Spleen (tissue), 11 donors: Measurements from ENCODE around the gene ZC3H7A. TPM values are rescaled to one million over a fixed set of nuclear protein-coding genes. Genes with fewer than 3 reads are reported as not detected.

ENCODE experiments used
- DNase-seq: peaks from one replicate; pipeline ENCODE4 v3.0.0-alpha.2; 2020
- H3K27ac ChIP-seq, 8 donors: fragments of 200-600 bp; sonication (generic) in 7 of 8; 1 replicate in 4 of 8; 2 replicates in 4 of 8; pipeline versions ENCODE4 v1.5.0 to v1.8.0; 2016 to 2021; ENCODE audit warnings: inconsistent platforms in 4 of 8, mild to moderate bottlenecking in 4 of 8, moderate library complexity in 1 of 8
- H3K27me3 ChIP-seq, 7 donors: fragments of 200-600 bp; sonication (generic) in 6 of 7; replicated peaks in 1 of 7; 1 replicate in 4 of 7; 2 replicates in 3 of 7; pipeline versions ENCODE4 v1.5.0 to v1.8.0; 2016 to 2021; ENCODE audit warnings: inconsistent platforms in 3 of 7, mild to moderate bottlenecking in 1 of 7
- H3K36me3 ChIP-seq, 6 donors: fragments of 200-600 bp; sonication (generic) in 5 of 6; 1 replicate in 4 of 6; 2 replicates in 2 of 6; pipeline versions ENCODE4 v1.5.0 to v1.8.0; 2016 to 2021; ENCODE audit warnings: inconsistent platforms in 2 of 6
- H3K4me1 ChIP-seq, 6 donors: fragments of 200-600 bp; sonication (generic) in 5 of 6; 1 replicate in 3 of 6; 2 replicates in 3 of 6; pipeline versions ENCODE4 v1.5.0 to v1.8.0; 2016 to 2021; ENCODE audit warnings: inconsistent platforms in 3 of 6
- H3K4me3 ChIP-seq, 8 donors: fragments of 200-600 bp; sonication (generic) in 7 of 8; 1 replicate in 4 of 8; 2 replicates in 4 of 8; pipeline versions ENCODE4 v1.5.0 to v1.8.0; 2016 to 2021; ENCODE audit warnings: inconsistent platforms in 4 of 8, mild to moderate bottlenecking in 4 of 8, moderate library complexity in 2 of 8
- H3K9me3 ChIP-seq, 8 donors: fragments of 200-600 bp; sonication (generic) in 7 of 8; 1 replicate in 4 of 8; 2 replicates in 4 of 8; pipeline versions ENCODE4 v1.5.0 to v1.8.0; 2016 to 2021; ENCODE audit warnings: inconsistent platforms in 4 of 8
- CTCF ChIP-seq, 11 experiments: fragments of 200-600 bp in 7 of 11; fragments of 450-650 bp in 4 of 11; sonication (generic) in 4 of 11; IDR thresholded peaks in 8 of 11; conservative IDR thresholded peaks in 3 of 11; 1 replicate in 7 of 11; 2 replicates in 4 of 11; pipeline versions ENCODE4 v1.4.0 to v1.8.0; 2016 to 2021; ENCODE audit warnings: antibody characterized with exemption in 11 of 11, inconsistent platforms in 4 of 11, mild to moderate bottlenecking in 1 of 11
- POLR2A ChIP-seq, 3 donors: fragments of 450-650 bp; IDR thresholded peaks; one replicate each; pipeline ENCODE4 v1.5.1; 2017; ENCODE audit warnings: antibody characterized with exemption in 3 of 3, mild to moderate bottlenecking in 1 of 3
- POLR2AphosphoS5 ChIP-seq, 3 donors: sonication (generic); formaldehyde crosslinking; IDR thresholded peaks; one replicate each; pipeline ENCODE4 v1.5.1; 2017; ENCODE audit warnings: antibody characterized with exemption in 3 of 3
- WGBS, 5 donors: extraction: QIAGEN DNeasy Blood & Tissue Kit in 3 of 5; methylation state at CpG; one replicate each; pipeline versions ENCODE4 v1.1.5 to v1.1.7; 2013 to 2018; 5-methylcytosine and 5-hydroxymethylcytosine counted together
- intact Hi-C: fragments of 100-400 bp; cut with DNase I; formaldehyde crosslinking; loops from one replicate; pipeline ENCODE4 v1.15.0; 2023; ENCODE audit warnings: low total_unique reads
- polyA plus RNA-seq, 3 donors: library from polyadenylated mRNA; stranded (reverse); fragments of 200-250 nt; gene quantifications; one replicate each; pipeline ENCODE4 v1.2.1, GENCODE V29; 2013
- total RNA-seq, 7 donors: library from RNA; depleted of rRNA in 3 of 7; stranded (reverse); fragments of >200 nt in 3 of 7; fragmentation: NEBNext Ultra II Directional in 4 of 7; extraction: Animal tissue kit (Norgen Biotek cat#: 25700) in 4 of 7; gene quantifications; one replicate each; pipeline versions ENCODE4 v1.1.0 to v1.2.1, GENCODE V29; 2016 to 2021
- donor health status: healthy with polysubstance abuse.
- donor health status: DM: no; HTN: no; CAD: no; lungs with moderate emphysema.
- donor health status: DM: no; HTN: no; CAD: no.
- donor health status: Bipolar disorder and iron deficiency.
- donor health status: healthy.
- donor health status: DM: no; HTN: no; CAD: no.
- donor health status: DM: yes; HTN: yes; CAD: no.

The ZC3H7A gene
- total and polyA plus RNA-seq, 10 donors: 28.7 to 118 (median 80.9) TPM

GRCh38 chr16:11781773-11782172, 15.3 kb downstream of the ZC3H7A start:
- Histone ChIP-seq H3K36me3 (peaks cover 0 to 47% (median 29%) of the 10 kb centered on the region in 6 donors), H3K9me3 (no peaks in the 10 kb centered on the region), H3K4me3 (peak overlapping the region in 1 of 8 donors; percentile 39), H3K27ac (peak overlapping the region; percentile 55 to 99 (median 88)), H3K27me3 (no peaks in the 10 kb centered on the region), H3K4me1 (peaks cover 41 to 71% (median 61%) of the 10 kb centered on the region in 6 donors)
- peak in 1 of 3 donors; percentile 31 for TF ChIP-seq POLR2AphosphoS5 (IDR thresholded peaks at IDR 0.05)
- TF ChIP-seq POLR2A (IDR thresholded peaks at IDR 0.05): no peak
- TF ChIP-seq CTCF (IDR thresholded peaks at IDR 0.05 in 8 of 11, conservative IDR thresholded peaks at IDR 0.05 in 3 of 11): no peak
- no peak for DNase-seq
- intact Hi-C loops: no loop called here
- 39 to 58% (median 50%) methylated on average over 5 of the region's 5 CpGs for WGBS, 5 donors

GRCh38 chr16:11780991-11781680, 15.9 kb downstream of the ZC3H7A start:
- 89 to 94% (median 92%) methylated on average over 4 of the region's 4 CpGs for WGBS, 5 donors
- Histone ChIP-seq H3K9me3 (no peaks in the 10 kb centered on the region), H3K27ac (peak overlapping the region; percentile 11 to 99 (median 88)), H3K36me3 (peaks cover 0 to 54% (median 34%) of the 10 kb centered on the region in 6 donors), H3K4me1 (peaks cover 37 to 65% (median 54%) of the 10 kb centered on the region in 6 donors), H3K27me3 (no peaks in the 10 kb centered on the region), H3K4me3 (no peak overlapping the region)
- DNase-seq: no peak
- TF ChIP-seq POLR2A (IDR thresholded peaks at IDR 0.05): no peak
- TF ChIP-seq CTCF (IDR thresholded peaks at IDR 0.05 in 8 of 11, conservative IDR thresholded peaks at IDR 0.05 in 3 of 11): no peak
- TF ChIP-seq POLR2AphosphoS5 (IDR thresholded peaks at IDR 0.05): no peak
- intact Hi-C loops: no loop called here

GRCh38 chr16:11779074-11779473, 18.0 kb downstream of the ZC3H7A start:
- TF ChIP-seq POLR2AphosphoS5 (IDR thresholded peaks at IDR 0.05) (no peak), CTCF (IDR thresholded peaks at IDR 0.05 in 8 of 11, conservative IDR thresholded peaks at IDR 0.05 in 3 of 11) (no peak), POLR2A (IDR thresholded peaks at IDR 0.05) (no peak)
- WGBS, 5 donors: 94 to 97% (median 96%) methylated on average over 7 of the region's 7 CpGs
- no peaks in the 10 kb centered on the region for H3K27me3 ChIP-seq
- H3K36me3 ChIP-seq: peaks cover 0 to 74% (median 54%) of the 10 kb centered on the region in 6 donors
- H3K4me1 ChIP-seq: peaks cover 21 to 53% (median 36%) of the 10 kb centered on the region in 6 donors
- no peak for DNase-seq
- no peak overlapping the region for H3K27ac ChIP-seq
- H3K4me3 ChIP-seq: no peak overlapping the region
- H3K9me3 ChIP-seq: no peaks in the 10 kb centered on the region
- intact Hi-C loops: no loop called here

GRCh38 chr16:11774065-11774626, 22.9 kb downstream of the ZC3H7A start:
- H3K27ac ChIP-seq: peak overlapping the region in 4 of 8 donors; percentile 10 to 29 (median 20)
- 77 to 91% (median 86%) methylated on average over 3 of the region's 3 CpGs for WGBS, 5 donors
- H3K9me3 ChIP-seq: no peaks in the 10 kb centered on the region
- DNase-seq: no peak
- no peaks in the 10 kb centered on the region for H3K27me3 ChIP-seq
- no peak for TF ChIP-seq POLR2AphosphoS5 (IDR thresholded peaks at IDR 0.05)
- TF ChIP-seq CTCF (IDR thresholded peaks at IDR 0.05 in 8 of 11, conservative IDR thresholded peaks at IDR 0.05 in 3 of 11): no peak
- TF ChIP-seq POLR2A (IDR thresholded peaks at IDR 0.05): no peak
- intact Hi-C loops: no loop called here
- H3K4me1 ChIP-seq: peaks cover 0 to 33% (median 8%) of the 10 kb centered on the region in 6 donors
- peaks cover 9 to 100% (median 91%) of the 10 kb centered on the region in 6 donors for H3K36me3 ChIP-seq
- no peak overlapping the region for H3K4me3 ChIP-seq
